ENCODE data around the gene AKT1.

DNA sequence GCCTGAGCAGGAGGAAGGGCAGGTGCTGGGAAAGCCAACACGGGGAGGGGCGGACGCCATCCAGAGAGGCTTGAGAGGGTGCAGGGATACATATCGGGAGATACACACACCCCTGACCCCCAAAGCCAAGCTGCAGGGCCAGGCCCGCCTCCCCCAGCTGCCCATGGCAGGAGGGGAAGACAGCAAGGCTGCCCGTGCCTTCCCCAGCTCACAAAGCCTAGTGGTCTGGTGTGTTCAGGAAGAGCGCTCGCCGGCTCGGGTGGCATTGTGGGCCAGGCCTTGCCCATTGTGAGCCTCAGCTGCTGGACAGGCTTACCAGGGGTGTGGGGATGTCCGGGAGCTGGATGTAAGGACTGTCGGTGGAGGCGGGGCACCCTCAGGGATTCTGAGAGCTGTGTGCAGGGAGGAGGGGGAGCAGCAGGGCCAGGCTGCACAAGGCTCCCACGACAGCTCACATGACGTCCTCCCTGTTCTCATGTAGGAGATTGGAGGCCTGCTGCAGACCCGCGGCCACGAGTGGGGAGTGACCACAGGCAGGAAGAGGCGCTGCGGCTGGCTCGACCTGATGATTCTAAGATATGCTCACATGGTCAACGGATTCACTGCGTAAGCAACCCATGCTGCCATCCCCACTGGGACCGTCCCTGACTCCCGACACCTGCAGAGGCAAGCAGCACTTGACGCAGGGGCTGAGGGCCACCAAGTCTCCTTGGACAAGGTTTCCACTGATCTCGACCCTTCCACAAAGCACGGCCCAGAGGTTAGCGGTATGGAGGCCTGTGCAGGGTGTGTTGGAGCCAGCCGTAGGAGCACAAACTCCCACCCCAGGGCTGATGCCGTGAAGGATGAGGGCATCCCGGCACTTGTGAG lies 52.7 kb downstream of the AKT1 start:
- TF ChIP-seq GATA2 (IDR thresholded peaks at IDR 0.05; ENCODE audit: low read depth, low read length): no peak
- TF ChIP-seq GATA3 (IDR thresholded peaks at IDR 0.05; ENCODE audit: low read depth, low read length): no peak
